ENCODE results near the gene RRP1B. TPM values are rescaled to one million over a fixed set of nuclear protein-coding genes. Genes with fewer than 3 reads are reported as not detected.

RRP1B gene
- total RNA-seq, 1 donor = 17.4 TPM

DNA sequence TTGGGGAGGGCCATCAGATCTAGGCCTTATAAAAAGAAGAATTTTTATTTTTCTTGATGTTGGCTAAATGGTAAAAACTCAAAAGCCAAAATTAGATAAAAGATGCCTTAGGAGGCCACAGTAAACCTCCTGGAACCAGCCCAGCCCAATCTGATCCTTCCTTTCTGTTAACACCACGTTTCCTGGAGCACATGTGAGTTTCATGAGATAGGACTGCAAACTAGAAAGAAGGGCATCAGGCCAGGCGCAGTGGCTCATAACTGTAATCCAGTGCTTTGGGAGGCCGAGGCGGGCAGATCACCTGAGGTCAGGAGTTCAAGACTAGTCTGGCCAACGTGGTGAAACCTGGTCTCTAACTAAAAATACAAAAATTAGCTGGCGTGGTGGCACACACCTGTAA, 6.7 kb upstream of the RRP1B start:
- no peak overlapping the region for H3K4me3 ChIP-seq (ENCODE audit: insufficient read depth, low read length)
- H3K27me3 ChIP-seq (ENCODE audit: insufficient read depth, low read length) = no peaks in the 10 kb centered on the region
- TF ChIP-seq, protein P1, sequence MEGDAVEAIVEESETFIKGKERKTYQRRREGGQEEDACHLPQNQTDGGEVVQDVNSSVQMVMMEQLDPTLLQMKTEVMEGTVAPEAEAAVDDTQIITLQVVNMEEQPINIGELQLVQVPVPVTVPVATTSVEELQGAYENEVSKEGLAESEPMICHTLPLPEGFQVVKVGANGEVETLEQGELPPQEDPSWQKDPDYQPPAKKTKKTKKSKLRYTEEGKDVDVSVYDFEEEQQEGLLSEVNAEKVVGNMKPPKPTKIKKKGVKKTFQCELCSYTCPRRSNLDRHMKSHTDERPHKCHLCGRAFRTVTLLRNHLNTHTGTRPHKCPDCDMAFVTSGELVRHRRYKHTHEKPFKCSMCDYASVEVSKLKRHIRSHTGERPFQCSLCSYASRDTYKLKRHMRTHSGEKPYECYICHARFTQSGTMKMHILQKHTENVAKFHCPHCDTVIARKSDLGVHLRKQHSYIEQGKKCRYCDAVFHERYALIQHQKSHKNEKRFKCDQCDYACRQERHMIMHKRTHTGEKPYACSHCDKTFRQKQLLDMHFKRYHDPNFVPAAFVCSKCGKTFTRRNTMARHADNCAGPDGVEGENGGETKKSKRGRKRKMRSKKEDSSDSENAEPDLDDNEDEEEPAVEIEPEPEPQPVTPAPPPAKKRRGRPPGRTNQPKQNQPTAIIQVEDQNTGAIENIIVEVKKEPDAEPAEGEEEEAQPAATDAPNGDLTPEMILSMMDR (IDR thresholded peaks at IDR 0.05; ENCODE audit: extremely low read depth, low read depth, low read length) = no peak
- no peak overlapping the region for H3K4me2 ChIP-seq (ENCODE audit: insufficient read depth, low read length)
- peaks cover 7% of the 10 kb centered on the region for H3K4me1 ChIP-seq (ENCODE audit: insufficient read depth, low read length)
- no peak overlapping the region for H2AFZ ChIP-seq (ENCODE audit: low read length)
- DNase-seq (ENCODE audit: insufficient read length, low spot score, missing footprints) = no peak
- H3K9me3 ChIP-seq (ENCODE audit: low read depth, low read length) = no peaks in the 10 kb centered on the region
- H3K79me2 ChIP-seq (ENCODE audit: insufficient read depth, low read length) = no peaks in the 10 kb centered on the region
- no peak overlapping the region for H3K27ac ChIP-seq (ENCODE audit: low read depth, low read length)
- no peaks in the 10 kb centered on the region for H3K36me3 ChIP-seq (ENCODE audit: insufficient read depth, low read length)
- H4K20me1 ChIP-seq (ENCODE audit: insufficient read depth, low read length) = no peaks in the 10 kb centered on the region

- Histone ChIP-seq H4K20me1 (ENCODE audit: insufficient read depth, low read length) (no peaks in the 10 kb centered on the region), H3K36me3 (ENCODE audit: insufficient read depth, low read length) (no peaks in the 10 kb centered on the region), H3K4me3 (ENCODE audit: insufficient read depth, low read length) (no peak overlapping the region), H2AFZ (ENCODE audit: low read length) (no peak overlapping the region), H3K79me2 (ENCODE audit: insufficient read depth, low read length) (no peaks in the 10 kb centered on the region), H3K4me2 (ENCODE audit: insufficient read depth, low read length) (no peak overlapping the region), H3K4me1 (ENCODE audit: insufficient read depth, low read length) (peaks cover 7% of the 10 kb centered on the region), H3K27me3 (ENCODE audit: insufficient read depth, low read length) (no peaks in the 10 kb centered on the region), H3K9me3 (ENCODE audit: low read depth, low read length) (no peaks in the 10 kb centered on the region), H3K27ac (ENCODE audit: low read depth, low read length) (no peak overlapping the region)
- no peak for DNase-seq (ENCODE audit: insufficient read length, low spot score, missing footprints)
- TF ChIP-seq, protein P1 (IDR thresholded peaks at IDR 0.05; ENCODE audit: extremely low read depth, low read depth, low read length) = no peak
These were observed 5.7 kb upstream of the RRP1B start for GRCh38 chr21:43653626-43654025.

DNA sequence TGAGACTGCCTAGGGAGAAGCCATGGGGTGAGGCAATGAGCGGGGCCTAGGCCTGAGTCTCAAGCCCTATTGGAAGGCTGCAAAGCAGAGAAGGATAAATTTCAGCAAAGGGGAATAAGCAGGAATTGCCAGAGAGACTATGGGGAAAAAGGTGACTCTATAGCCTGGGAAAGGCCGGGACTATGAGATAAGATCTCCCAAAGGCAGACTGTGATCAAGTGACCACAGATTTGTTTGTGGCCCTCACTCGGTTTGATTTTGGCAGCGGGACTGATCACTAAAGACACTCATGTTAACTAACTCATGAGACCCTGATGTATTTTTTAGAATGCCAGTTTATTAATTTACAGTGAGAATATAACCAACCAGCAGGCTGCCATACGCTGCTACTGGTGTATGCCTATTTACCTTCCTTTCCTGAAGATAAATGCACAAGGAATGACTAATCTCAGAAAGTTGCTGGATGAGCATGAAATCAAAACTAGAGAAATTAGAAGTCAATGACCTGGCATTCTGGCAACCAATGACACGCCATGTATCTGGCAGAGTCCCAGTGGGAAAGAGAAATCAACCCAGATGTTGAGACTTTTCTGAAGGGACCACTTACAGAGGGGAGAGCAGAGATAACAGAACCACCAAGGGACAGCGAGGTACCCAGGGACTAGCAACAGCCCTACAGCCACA, 4.4 kb upstream of the RRP1B start:
- no peak overlapping the region for H3K4me3 ChIP-seq (ENCODE audit: insufficient read depth, low read length)
- no peaks in the 10 kb centered on the region for H4K20me1 ChIP-seq (ENCODE audit: insufficient read depth, low read length)
- peak; percentile 88 for DNase-seq (ENCODE audit: insufficient read length, low spot score, missing footprints)
- H3K27ac ChIP-seq (ENCODE audit: low read depth, low read length) = no peak overlapping the region
- no peak overlapping the region for H3K4me2 ChIP-seq (ENCODE audit: insufficient read depth, low read length)
- peaks cover 13% of the 10 kb centered on the region for H3K4me1 ChIP-seq (ENCODE audit: insufficient read depth, low read length)
- no peak overlapping the region for H2AFZ ChIP-seq (ENCODE audit: low read length)
- no peaks in the 10 kb centered on the region for H3K36me3 ChIP-seq (ENCODE audit: insufficient read depth, low read length)
- peaks cover 4% of the 10 kb centered on the region for H3K79me2 ChIP-seq (ENCODE audit: insufficient read depth, low read length)
- TF ChIP-seq, protein P1 (IDR thresholded peaks at IDR 0.05; ENCODE audit: extremely low read depth, low read depth, low read length) = no peak
- H3K27me3 ChIP-seq (ENCODE audit: insufficient read depth, low read length) = no peaks in the 10 kb centered on the region
- no peaks in the 10 kb centered on the region for H3K9me3 ChIP-seq (ENCODE audit: low read depth, low read length)

DNA sequence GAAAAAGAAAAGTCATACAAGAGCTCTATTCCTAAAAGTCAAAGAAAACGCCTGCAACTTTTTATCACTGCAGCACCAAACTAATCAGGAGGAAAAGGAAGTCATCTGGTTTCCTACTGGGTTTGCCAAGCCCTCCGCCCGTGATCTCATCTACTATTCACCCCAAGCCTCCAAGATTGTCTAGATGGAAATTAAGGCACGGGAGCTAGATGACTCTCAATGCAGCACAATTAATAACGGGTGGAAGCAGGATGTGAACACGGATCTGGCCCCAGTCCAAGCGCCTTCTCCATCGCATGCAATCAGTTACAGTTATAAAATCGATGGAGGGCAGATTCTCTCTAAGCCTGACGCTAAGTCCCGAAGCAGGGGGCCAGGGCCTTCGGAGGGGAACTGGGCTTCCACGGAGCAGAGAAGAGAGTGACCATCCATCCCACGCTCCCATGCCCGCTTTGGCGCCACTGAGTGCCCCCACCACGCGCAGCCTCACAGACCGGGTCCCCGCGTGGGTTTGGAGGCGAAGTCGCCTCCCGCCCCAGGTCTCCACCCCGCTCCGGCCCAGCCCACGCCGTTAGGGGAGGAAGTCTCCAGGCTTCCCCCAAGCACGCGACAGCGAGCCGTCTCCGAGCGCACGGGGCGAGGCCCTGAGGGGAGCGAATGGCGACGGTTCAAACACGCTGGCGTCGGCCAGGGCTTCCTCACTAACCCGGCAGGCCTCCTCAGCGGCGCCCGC, 1.8 kb upstream of the RRP1B start:
- peaks cover 28% of the 10 kb centered on the region for H3K79me2 ChIP-seq (ENCODE audit: insufficient read depth, low read length)
- peaks cover 21% of the 10 kb centered on the region for H3K4me1 ChIP-seq (ENCODE audit: insufficient read depth, low read length)
- no peak overlapping the region for H3K27ac ChIP-seq (ENCODE audit: low read depth, low read length)
- TF ChIP-seq, protein P1 (IDR thresholded peaks at IDR 0.05; ENCODE audit: extremely low read depth, low read depth, low read length) = no peak
- peaks cover 6% of the 10 kb centered on the region for H3K36me3 ChIP-seq (ENCODE audit: insufficient read depth, low read length)
- no peaks in the 10 kb centered on the region for H3K27me3 ChIP-seq (ENCODE audit: insufficient read depth, low read length)
- no peaks in the 10 kb centered on the region for H3K9me3 ChIP-seq (ENCODE audit: low read depth, low read length)
- DNase-seq (ENCODE audit: insufficient read length, low spot score, missing footprints) = no peak
- H3K4me3 ChIP-seq (ENCODE audit: insufficient read depth, low read length) = no peak overlapping the region
- H3K4me2 ChIP-seq (ENCODE audit: insufficient read depth, low read length) = no peak overlapping the region
- peaks cover 9% of the 10 kb centered on the region for H4K20me1 ChIP-seq (ENCODE audit: insufficient read depth, low read length)
- H2AFZ ChIP-seq (ENCODE audit: low read length) = no peak overlapping the region
